ENCODE results near the gene ZPLD1. TPM values are rescaled to one million over a fixed set of nuclear protein-coding genes. Genes with fewer than 3 reads are reported as not detected.

Gene ZPLD1
- total RNA-seq, 2 donors from 2014 or later: not detected

- no peak for TF ChIP-seq CTCF (IDR thresholded peaks at IDR 0.05)
- no peak for DNase-seq (ENCODE audit: low spot score)
- no peaks in the 10 kb centered on the region for H3K36me3 ChIP-seq
- H3K9me3 ChIP-seq: no peaks in the 10 kb centered on the region
- no peaks in the 10 kb centered on the region for H3K4me1 ChIP-seq
- no peak overlapping the region for H3K27ac ChIP-seq
- no peaks in the 10 kb centered on the region for H3K27me3 ChIP-seq
- no peak overlapping the region for H3K4me3 ChIP-seq
These were observed 90.8 kb downstream of the ZPLD1 start for GRCh38 chr3:102525624-102526023.

GRCh38 chr3:102526865-102527264, 92.0 kb downstream of the ZPLD1 start:
- TF ChIP-seq CTCF (IDR thresholded peaks at IDR 0.05): no peak
- Histone ChIP-seq H3K27me3 (no peaks in the 10 kb centered on the region), H3K9me3 (no peaks in the 10 kb centered on the region), H3K27ac (no peak overlapping the region), H3K4me1 (no peaks in the 10 kb centered on the region), H3K4me3 (no peak overlapping the region), H3K36me3 (no peaks in the 10 kb centered on the region)
- no peak for DNase-seq (ENCODE audit: low spot score)

- Histone ChIP-seq H3K27me3 (no peaks in the 10 kb centered on the region), H3K4me3 (no peak overlapping the region), H3K27ac (no peak overlapping the region), H3K9me3 (no peaks in the 10 kb centered on the region), H3K4me1 (no peaks in the 10 kb centered on the region), H3K36me3 (no peaks in the 10 kb centered on the region)
- TF ChIP-seq CTCF (IDR thresholded peaks at IDR 0.05): no peak
- DNase-seq (ENCODE audit: low spot score): no peak
These were observed 93.9 kb downstream of the ZPLD1 start for GRCh38 chr3:102528727-102529126.

All from right atrium auricular region (tissue), 2 donors.